Measurements from ENCODE around the gene HSPB8. TPM values are rescaled to one million over a fixed set of nuclear protein-coding genes. Genes with fewer than 3 reads are reported as not detected.

The HSPB8 gene
- total and polyA plus RNA-seq, 4 donors = 0.56 to 1.8 (median 1.1) TPM

GRCh38 chr12:119201789-119202543 lies 23.2 kb downstream of the HSPB8 start:
- Histone ChIP-seq H3K9me3 (ENCODE audit: control insufficient read depth in 4 of 4, low read length in 3 of 4) (no peaks in the 10 kb centered on the region), H3K9ac (ENCODE audit: low read depth in 1 of 2, low read length in 2 of 2) (no peak overlapping the region), H3K4me3 (ENCODE audit: low read depth in 1 of 3, low read length in 3 of 3) (no peak overlapping the region), H3K36me3 (ENCODE audit: control insufficient read depth in 4 of 4, insufficient read depth in 3 of 4, low read depth in 1 of 4, low read length in 3 of 4) (no peaks in the 10 kb centered on the region), H3K27me3 (ENCODE audit: control insufficient read depth in 4 of 4, insufficient read depth in 4 of 4, low read length in 3 of 4) (peaks cover 0 to 3% (median 0%) of the 10 kb centered on the region in 4 donors), H3K4me1 (ENCODE audit: control insufficient read depth in 4 of 4, insufficient read depth in 4 of 4, low read length in 3 of 4) (no peaks in the 10 kb centered on the region), H3K27ac (ENCODE audit: low read depth in 1 of 2, low read length in 2 of 2) (no peak overlapping the region)
- no peak for DNase-seq (ENCODE audit: low spot score)
- TF ChIP-seq JUND (IDR thresholded peaks at IDR 0.05) (no peak), YY1 (IDR thresholded peaks at IDR 0.05) (no peak), HNF4A (conservative IDR thresholded peaks at IDR 0.05) (no peak), HNF4G (IDR thresholded peaks at IDR 0.05) (no peak), RAD21 (IDR thresholded peaks at IDR 0.05) (no peak)
- TF ChIP-seq, protein P1, sequence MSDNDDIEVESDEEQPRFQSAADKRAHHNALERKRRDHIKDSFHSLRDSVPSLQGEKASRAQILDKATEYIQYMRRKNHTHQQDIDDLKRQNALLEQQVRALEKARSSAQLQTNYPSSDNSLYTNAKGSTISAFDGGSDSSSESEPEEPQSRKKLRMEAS (IDR thresholded peaks at IDR 0.05) = no peak
- 84% methylated on average over 9 of the region's 9 CpGs for WGBS

DNA sequence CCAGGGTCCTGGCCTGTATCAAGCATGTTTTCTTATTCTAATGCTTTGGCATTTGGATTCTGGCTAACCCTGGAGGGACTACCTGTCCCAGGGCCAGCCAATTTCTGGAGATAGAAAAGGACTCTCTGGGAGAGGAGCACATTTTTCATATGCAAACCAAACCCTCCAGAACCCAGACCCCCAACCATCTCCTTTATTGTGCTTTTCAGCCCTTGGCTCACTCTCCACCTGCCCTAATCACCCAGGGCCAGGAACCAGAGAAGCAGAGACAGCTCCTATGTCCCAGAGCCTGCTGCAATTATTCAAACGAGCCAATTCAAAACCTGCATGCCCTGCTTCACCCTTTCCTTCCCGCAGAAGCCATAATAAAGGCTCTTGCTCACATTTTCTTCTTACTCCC lies 23.8 kb downstream of the HSPB8 start:
- Histone ChIP-seq H3K4me1 (ENCODE audit: control insufficient read depth in 4 of 4, insufficient read depth in 4 of 4, low read length in 3 of 4) (no peaks in the 10 kb centered on the region), H3K4me3 (ENCODE audit: low read depth in 1 of 3, low read length in 3 of 3) (no peak overlapping the region), H3K27ac (ENCODE audit: low read depth in 1 of 2, low read length in 2 of 2) (no peak overlapping the region), H3K36me3 (ENCODE audit: control insufficient read depth in 4 of 4, insufficient read depth in 3 of 4, low read depth in 1 of 4, low read length in 3 of 4) (no peaks in the 10 kb centered on the region), H3K9me3 (ENCODE audit: control insufficient read depth in 4 of 4, low read length in 3 of 4) (no peaks in the 10 kb centered on the region), H3K27me3 (ENCODE audit: control insufficient read depth in 4 of 4, insufficient read depth in 4 of 4, low read length in 3 of 4) (peaks cover 0 to 3% (median 0%) of the 10 kb centered on the region in 4 donors), H3K9ac (ENCODE audit: low read depth in 1 of 2, low read length in 2 of 2) (no peak overlapping the region)
- DNase-seq (ENCODE audit: low spot score) = no peak
- TF ChIP-seq, protein P2, sequence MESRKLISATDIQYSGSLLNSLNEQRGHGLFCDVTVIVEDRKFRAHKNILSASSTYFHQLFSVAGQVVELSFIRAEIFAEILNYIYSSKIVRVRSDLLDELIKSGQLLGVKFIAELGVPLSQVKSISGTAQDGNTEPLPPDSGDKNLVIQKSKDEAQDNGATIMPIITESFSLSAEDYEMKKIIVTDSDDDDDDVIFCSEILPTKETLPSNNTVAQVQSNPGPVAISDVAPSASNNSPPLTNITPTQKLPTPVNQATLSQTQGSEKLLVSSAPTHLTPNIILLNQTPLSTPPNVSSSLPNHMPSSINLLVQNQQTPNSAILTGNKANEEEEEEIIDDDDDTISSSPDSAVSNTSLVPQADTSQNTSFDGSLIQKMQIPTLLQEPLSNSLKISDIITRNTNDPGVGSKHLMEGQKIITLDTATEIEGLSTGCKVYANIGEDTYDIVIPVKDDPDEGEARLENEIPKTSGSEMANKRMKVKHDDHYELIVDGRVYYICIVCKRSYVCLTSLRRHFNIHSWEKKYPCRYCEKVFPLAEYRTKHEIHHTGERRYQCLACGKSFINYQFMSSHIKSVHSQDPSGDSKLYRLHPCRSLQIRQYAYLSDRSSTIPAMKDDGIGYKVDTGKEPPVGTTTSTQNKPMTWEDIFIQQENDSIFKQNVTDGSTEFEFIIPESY (IDR thresholded peaks at IDR 0.05) = no peak
- TF ChIP-seq EGR1 (IDR thresholded peaks at IDR 0.05; ENCODE audit: low read depth in 2 of 2) = no peak
- WGBS = 46% methylated on average over 2 of the region's 2 CpGs

- TF ChIP-seq, protein P2 (IDR thresholded peaks at IDR 0.05) = no peak
- TF ChIP-seq NR2F2 (IDR thresholded peaks at IDR 0.05) (no peak), FOXA1 (IDR thresholded peaks at IDR 0.05) (no peak), SP1 (IDR thresholded peaks at IDR 0.05) (no peak)
- WGBS = 34% methylated on average over 2 of the region's 2 CpGs
- no peak for DNase-seq (ENCODE audit: low spot score)
- peaks cover 0 to 5% (median 0%) of the 10 kb centered on the region in 4 donors for H3K27me3 ChIP-seq (ENCODE audit: control insufficient read depth in 4 of 4, insufficient read depth in 4 of 4, low read length in 3 of 4)
- no peak overlapping the region for H3K4me3 ChIP-seq (ENCODE audit: low read depth in 1 of 3, low read length in 3 of 3)
- H3K9ac ChIP-seq (ENCODE audit: low read depth in 1 of 2, low read length in 2 of 2) = no peak overlapping the region
- no peaks in the 10 kb centered on the region for H3K4me1 ChIP-seq (ENCODE audit: control insufficient read depth in 4 of 4, insufficient read depth in 4 of 4, low read length in 3 of 4)
- no peaks in the 10 kb centered on the region for H3K36me3 ChIP-seq (ENCODE audit: control insufficient read depth in 4 of 4, insufficient read depth in 3 of 4, low read depth in 1 of 4, low read length in 3 of 4)
- H3K27ac ChIP-seq (ENCODE audit: low read depth in 1 of 2, low read length in 2 of 2) = no peak overlapping the region
- no peaks in the 10 kb centered on the region for H3K9me3 ChIP-seq (ENCODE audit: control insufficient read depth in 4 of 4, low read length in 3 of 4)
These were observed 25.4 kb downstream of the HSPB8 start for GRCh38 chr12:119204131-119204530.

All from liver (tissue), 9 donors.